ENCODE results near the gene TTC24. TPM values are rescaled to one million over a fixed set of nuclear protein-coding genes. Genes with fewer than 3 reads are reported as not detected.

Gene TTC24
- total RNA-seq, 2 experiments from 2014 or later: 0.51 to 0.90 TPM

DNA sequence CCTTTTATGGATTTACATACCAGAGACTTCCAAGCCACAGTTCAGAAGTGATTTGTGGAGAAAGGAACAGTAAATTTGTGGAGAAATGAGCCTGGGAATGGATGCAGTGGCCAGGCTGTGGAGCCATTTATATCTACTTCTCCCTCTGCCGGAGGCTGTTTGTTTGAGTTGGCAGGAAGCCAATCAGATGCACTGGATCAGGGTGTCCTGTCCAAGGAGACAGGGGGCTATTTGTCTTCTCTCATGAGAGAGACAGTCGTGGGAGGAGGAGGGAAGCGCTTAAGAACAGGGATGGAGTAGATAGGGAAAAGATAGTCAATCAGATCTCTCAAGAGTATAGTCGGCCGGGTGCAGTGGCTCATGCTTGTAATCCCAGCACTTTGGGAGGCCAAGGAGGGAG is 36.9 kb downstream of the TTC24 start:
- Mint-ChIP-seq H3K4me1 (ENCODE audit: low read depth) (no peaks in the 10 kb centered on the region), H3K4me3 (no peak overlapping the region), H3K9me3 (no peaks in the 10 kb centered on the region), H3K27me3 (peaks cover 37% of the 10 kb centered on the region), H3K27ac (no peak overlapping the region), H3K36me3 (no peaks in the 10 kb centered on the region)
- no peak for DNase-seq
- ChIA-PET CTCF (interaction anchor here (1.0 to 3.9 kb wide), 4 partner anchors 8 to 35 kb away, joined by 3 to 15 read pairs (median 4); no protein-coding TSS in a partner anchor), POLR2A (no interaction called here)
- intact Hi-C loops (cut with micrococcal nuclease): no loop called here

DNA sequence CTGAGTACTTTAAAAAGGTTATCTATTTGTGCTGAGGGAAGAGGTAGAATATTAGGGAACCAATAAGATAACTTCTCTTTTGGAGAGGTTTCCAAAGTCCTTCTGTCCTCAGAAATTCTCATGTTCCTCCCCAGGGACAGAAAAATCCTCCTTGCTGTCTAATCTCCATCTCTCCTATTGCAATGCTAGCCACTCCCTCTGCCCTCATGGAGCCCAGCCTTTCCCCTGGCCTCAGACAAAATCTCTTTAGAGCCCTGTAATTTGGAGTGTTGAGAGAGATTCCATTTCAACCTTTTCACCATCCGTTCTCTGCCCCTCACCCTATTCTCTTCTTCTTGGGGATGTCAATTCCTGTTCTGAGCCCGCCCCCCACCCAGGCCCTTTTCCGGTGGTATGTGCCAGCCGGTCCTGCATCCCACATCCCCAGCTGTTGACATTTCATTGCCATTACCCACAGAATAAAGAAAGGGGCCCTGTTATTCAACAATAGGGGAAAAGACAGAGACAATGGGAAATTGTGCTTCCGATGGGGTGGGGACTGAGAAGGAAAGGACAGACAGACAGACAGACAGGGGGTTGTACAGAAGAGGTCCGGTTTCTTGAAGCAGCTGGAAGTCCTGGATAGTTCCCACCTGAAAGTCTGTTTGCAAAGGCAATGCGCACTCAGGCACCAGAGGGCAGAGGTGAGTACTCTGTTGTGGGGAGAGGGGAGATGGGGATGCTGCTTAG is 39.5 kb downstream of the TTC24 start, which contains the start of gene HAPLN2:
Gene HAPLN2 (plus strand): TSS at position 563 of the 729 bp plus-strand sequence. CDS start 4,076 bp downstream, outside the sequence.
- ChIA-PET CTCF (interaction anchor here (0.7 to 3.9 kb wide), 10 partner anchors 8 to 233 kb away, joined by 3 to 15 read pairs (median 4); partner anchors contain the start of genes CRABP2 and IQGAP3), POLR2A (no interaction called here)
- intact Hi-C loops (cut with micrococcal nuclease): no loop called here
- H3K4me3 Mint-ChIP-seq: no peak within 1 kb of the TSS
- no peak within 1 kb of the TSS for H3K27ac Mint-ChIP-seq
- H3K27me3 Mint-ChIP-seq: peaks cover 42% of the 10 kb centered on the region
- H3K4me1 Mint-ChIP-seq (ENCODE audit: low read depth): peaks cover 1% of the 10 kb centered on the region
- DNase-seq: peak; percentile 29
- H3K36me3 Mint-ChIP-seq: no peaks in the 10 kb centered on the region
- no peaks in the 10 kb centered on the region for H3K9me3 Mint-ChIP-seq

DNA sequence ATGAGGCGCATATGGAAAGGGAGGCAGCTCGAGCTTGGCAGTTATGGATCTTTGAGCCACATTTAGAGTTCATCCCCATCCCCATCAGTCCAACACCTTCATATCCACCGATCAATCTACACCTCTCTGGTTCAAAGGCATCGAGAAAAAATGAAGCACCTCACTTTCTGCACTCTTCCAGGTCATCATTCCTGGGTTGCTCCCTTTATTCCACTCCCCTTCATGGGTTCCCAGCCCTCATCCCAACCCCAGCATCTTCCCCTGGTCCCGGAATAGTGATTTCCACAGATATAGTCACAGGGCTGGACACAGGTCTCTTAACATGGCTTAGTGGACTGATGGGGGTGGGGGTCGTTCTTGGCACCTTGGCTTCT is 40.0 kb downstream of the TTC24 start:
- intact Hi-C loops (cut with micrococcal nuclease): no loop called here
- ChIA-PET POLR2A (no interaction called here), CTCF (interaction anchor here (0.7 to 3.9 kb wide), 14 partner anchors 8 to 234 kb away, joined by 3 to 15 read pairs (median 4); partner anchors contain the start of genes CRABP2 and IQGAP3)
- Mint-ChIP-seq H3K27me3 (peaks cover 45% of the 10 kb centered on the region), H3K4me1 (ENCODE audit: low read depth) (peaks cover 4% of the 10 kb centered on the region), H3K27ac (no peak overlapping the region), H3K4me3 (no peak overlapping the region), H3K9me3 (no peaks in the 10 kb centered on the region), H3K36me3 (no peaks in the 10 kb centered on the region)
- no peak for DNase-seq

DNA sequence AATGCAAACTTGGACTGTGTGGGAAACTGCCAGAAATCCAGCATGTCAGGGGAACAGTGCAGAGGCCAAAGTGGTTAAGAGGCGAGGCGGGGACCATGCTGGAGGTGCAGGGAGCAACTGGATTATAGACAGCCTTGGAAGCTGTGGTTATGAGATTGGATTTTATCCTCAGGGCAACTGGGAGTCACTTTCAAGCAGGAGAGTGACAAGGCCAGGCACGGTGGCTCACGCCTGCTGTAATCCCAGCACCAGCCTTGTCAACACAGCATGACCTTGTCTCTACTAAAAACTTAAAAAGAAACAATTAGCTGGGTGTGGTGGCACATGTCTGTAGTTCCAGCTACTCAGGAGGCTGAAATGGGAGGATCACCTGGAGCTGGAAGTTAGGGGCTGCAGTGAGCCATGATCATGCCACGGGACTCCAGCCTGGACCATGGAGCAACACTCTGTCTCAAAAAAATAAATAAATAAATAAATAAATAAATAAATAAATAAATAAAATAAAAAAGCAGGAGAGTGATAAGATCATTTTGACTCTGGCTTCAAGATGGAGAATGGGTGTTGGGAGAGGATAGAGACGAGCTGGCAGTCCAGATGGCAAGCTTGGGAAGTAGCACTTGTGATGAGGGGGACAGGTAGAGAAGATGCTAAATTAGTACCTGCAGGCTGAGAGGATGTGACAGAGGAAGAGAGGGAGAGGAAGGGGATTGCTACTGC is 43.2 kb downstream of the TTC24 start:
- POLR2A ChIA-PET: no interaction called here
- H3K36me3 Mint-ChIP-seq: no peaks in the 10 kb centered on the region
- DNase-seq: no peak
- H3K4me1 Mint-ChIP-seq (ENCODE audit: low read depth): peaks cover 10% of the 10 kb centered on the region
- H3K27me3 Mint-ChIP-seq: peaks cover 53% of the 10 kb centered on the region
- CTCF ChIA-PET: interaction anchor here (1.2 to 9.6 kb wide), 9 partner anchors 10 to 305 kb away, joined by 3 to 209 read pairs (median 19); partner anchors contain the start of genes BCAN and CRABP2
- no peak overlapping the region for H3K27ac Mint-ChIP-seq
- intact Hi-C loops (cut with micrococcal nuclease): no loop called here
- H3K4me3 Mint-ChIP-seq: peak overlapping the region; percentile 41
- no peaks in the 10 kb centered on the region for H3K9me3 Mint-ChIP-seq

DNA sequence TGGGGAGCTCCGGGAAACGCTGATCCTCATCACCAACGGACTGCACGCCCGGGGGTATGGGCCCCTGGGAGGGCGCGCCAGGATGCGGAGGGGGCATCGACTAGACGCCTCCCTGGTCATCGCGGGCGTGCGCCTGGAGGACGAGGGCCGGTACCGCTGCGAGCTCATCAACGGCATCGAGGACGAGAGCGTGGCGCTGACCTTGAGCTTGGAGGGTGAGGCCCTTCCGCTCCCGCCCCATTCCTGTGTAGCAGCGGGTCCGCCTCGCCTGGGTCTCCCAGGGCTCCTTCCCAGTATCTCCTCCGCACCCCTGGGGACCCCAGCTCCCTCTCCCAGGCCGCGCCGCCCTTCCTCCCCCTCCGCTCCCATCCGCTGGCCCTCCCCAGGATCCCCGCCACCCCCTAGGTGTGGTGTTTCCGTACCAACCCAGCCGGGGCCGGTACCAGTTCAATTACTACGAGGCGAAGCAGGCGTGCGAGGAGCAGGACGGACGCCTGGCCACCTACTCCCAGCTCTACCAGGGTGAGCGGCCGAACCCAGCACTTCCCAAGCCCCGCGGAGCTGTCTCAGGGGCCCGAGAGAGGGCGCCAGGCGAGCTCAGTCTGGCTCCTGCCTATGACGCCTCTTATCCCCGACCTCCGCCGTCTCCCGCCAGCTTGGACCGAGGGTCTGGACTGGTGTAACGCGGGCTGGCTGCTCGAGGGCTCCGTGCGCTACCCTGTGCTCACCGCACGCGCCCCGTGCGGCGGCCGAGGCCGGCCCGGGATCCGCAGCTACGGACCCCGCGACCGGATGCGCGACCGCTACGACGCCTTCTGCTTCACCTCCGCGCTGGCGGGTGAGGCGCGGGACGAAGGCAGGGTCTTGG is 44.7 kb downstream of the TTC24 start:
- intact Hi-C loops (cut with micrococcal nuclease): loop anchor here (1.0 kb wide), 1 partner anchor 15 kb away; no protein-coding TSS in a partner anchor
- Mint-ChIP-seq H3K9me3 (no peaks in the 10 kb centered on the region), H3K36me3 (no peaks in the 10 kb centered on the region), H3K4me1 (ENCODE audit: low read depth) (peaks cover 10% of the 10 kb centered on the region), H3K27me3 (peaks cover 54% of the 10 kb centered on the region), H3K27ac (no peak overlapping the region), H3K4me3 (peak overlapping the region; percentile 45)
- POLR2A ChIA-PET: no interaction called here
- peak; percentile 55 for DNase-seq
- CTCF ChIA-PET: interaction anchor here (0.6 to 9.6 kb wide), 37 partner anchors 11 to 238 kb away, joined by 3 to 209 read pairs (median 5); partner anchors contain the start of genes BCAN, CRABP2, GPATCH4 and HDGF

DNA sequence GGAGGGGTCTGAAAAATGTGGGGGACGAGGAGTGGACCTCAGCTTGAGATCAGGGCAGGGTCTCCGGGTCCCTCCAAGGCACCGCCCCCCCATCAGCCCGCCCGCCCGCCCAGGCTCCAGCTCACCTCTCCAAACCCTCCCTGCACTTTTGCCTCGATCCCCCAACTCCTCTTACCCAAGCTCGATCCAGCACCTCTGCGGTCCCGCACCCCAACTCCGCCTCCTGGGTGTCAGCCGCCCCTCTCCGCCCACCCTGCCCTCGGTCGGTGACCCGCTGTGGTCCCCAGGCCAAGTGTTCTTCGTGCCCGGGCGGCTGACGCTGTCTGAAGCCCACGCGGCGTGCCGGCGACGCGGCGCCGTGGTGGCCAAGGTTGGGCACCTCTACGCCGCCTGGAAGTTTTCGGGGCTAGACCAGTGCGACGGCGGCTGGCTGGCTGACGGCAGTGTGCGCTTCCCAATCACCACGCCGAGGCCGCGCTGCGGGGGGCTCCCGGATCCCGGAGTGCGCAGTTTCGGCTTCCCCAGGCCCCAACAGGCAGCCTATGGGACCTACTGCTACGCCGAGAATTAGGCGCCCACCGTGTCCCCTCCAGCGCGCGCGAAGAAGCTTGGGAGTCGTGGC is 45.4 kb downstream of the TTC24 start:
- peak overlapping the region; percentile 5 for H3K4me3 Mint-ChIP-seq
- intact Hi-C loops (cut with micrococcal nuclease): loop anchor here (1.0 kb wide), 1 partner anchor 16 kb away; no protein-coding TSS in a partner anchor

DNA sequence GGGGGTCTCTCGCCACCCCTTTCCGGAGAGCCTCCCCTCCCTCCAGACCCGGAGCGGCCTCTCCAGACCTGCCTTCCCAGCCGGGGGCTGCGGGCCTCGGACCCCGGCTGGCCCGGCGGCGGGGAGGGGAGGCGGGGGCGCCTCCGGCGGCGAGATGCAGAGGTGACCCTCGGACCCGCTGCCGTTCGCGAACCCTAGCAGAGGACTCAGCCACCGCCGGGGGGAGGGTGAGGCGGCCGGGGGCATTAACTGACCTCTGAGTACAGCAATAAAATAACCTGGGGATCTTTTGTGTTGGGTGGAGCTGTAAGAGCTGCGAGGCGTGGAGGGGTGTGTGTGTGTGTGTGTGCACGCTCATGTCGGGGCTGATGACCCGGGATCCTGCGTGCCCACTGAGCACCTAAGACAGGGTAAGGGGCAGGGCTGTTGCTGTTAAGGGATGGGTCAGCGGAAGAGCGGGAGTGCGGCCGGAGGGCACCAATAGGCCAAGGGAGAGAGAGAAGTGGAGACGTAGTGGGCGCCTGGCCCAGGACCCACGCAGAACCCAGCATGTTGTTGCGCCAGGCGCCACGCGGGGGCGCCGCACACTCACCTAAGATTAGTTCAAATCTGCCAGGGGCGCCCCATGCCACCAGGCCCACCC is 46.0 kb downstream of the TTC24 start:
- intact Hi-C loops (cut with micrococcal nuclease): no loop called here

More for the DNA sequence above, 45.4 kb downstream of the TTC24 start:
- no peaks in the 10 kb centered on the region for H3K9me3 Mint-ChIP-seq
- POLR2A ChIA-PET: no interaction called here
- no peak overlapping the region for H3K27ac Mint-ChIP-seq
- CTCF ChIA-PET: interaction anchor here (0.5 to 9.6 kb wide), 37 partner anchors 12 to 266 kb away, joined by 3 to 209 read pairs (median 5); partner anchors contain the start of genes BCAN, CRABP2, GPATCH4 and HDGF
- H3K4me1 Mint-ChIP-seq (ENCODE audit: low read depth): peaks cover 10% of the 10 kb centered on the region
- peaks cover 49% of the 10 kb centered on the region for H3K27me3 Mint-ChIP-seq
- no peaks in the 10 kb centered on the region for H3K36me3 Mint-ChIP-seq
- no peak for DNase-seq

DNA sequence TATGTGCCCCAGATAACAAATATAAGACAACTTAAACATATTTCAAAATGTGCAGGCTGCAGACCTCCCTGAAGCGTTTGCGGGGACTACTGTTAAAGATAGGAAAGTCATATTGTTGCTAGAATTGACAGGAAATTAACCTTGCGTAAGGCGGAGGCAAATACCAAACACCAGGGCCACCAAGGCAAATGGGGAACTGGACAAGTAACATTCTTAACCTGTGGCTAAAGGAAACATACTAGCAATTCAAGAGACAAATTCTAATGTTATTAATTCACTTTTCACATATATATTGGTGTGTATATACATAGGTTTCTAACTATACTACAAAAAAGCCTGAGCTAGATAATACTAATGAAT is 46.5 kb downstream of the TTC24 start:
- no peak for DNase-seq
- H3K27me3 Mint-ChIP-seq: peaks cover 47% of the 10 kb centered on the region
- no peaks in the 10 kb centered on the region for H3K9me3 Mint-ChIP-seq
- peaks cover 10% of the 10 kb centered on the region for H3K4me1 Mint-ChIP-seq (ENCODE audit: low read depth)
- no peaks in the 10 kb centered on the region for H3K36me3 Mint-ChIP-seq
- H3K4me3 Mint-ChIP-seq: peak overlapping the region; percentile 48
- H3K27ac Mint-ChIP-seq: no peak overlapping the region
- ChIA-PET POLR2A (no interaction called here), CTCF (interaction anchor here (0.9 to 9.6 kb wide), 19 partner anchors 8 to 265 kb away, joined by 3 to 209 read pairs (median 12); partner anchors contain the start of genes BCAN, HAPLN2, ISG20L2 and METTL25B)
- intact Hi-C loops (cut with micrococcal nuclease): no loop called here

More for the DNA sequence above, 46.0 kb downstream of the TTC24 start:
- Mint-ChIP-seq H3K36me3 (no peaks in the 10 kb centered on the region), H3K27me3 (peaks cover 46% of the 10 kb centered on the region), H3K27ac (no peak overlapping the region), H3K4me1 (ENCODE audit: low read depth) (peaks cover 10% of the 10 kb centered on the region), H3K9me3 (no peaks in the 10 kb centered on the region), H3K4me3 (peak overlapping the region; percentile 48)
- DNase-seq: peak; percentile 64
- ChIA-PET POLR2A (no interaction called here), CTCF (interaction anchor here (0.5 to 9.6 kb wide), 19 partner anchors 12 to 266 kb away, joined by 3 to 209 read pairs (median 9); partner anchors contain the start of genes BCAN, HDGF, MEF2D and NAXE)

DNA sequence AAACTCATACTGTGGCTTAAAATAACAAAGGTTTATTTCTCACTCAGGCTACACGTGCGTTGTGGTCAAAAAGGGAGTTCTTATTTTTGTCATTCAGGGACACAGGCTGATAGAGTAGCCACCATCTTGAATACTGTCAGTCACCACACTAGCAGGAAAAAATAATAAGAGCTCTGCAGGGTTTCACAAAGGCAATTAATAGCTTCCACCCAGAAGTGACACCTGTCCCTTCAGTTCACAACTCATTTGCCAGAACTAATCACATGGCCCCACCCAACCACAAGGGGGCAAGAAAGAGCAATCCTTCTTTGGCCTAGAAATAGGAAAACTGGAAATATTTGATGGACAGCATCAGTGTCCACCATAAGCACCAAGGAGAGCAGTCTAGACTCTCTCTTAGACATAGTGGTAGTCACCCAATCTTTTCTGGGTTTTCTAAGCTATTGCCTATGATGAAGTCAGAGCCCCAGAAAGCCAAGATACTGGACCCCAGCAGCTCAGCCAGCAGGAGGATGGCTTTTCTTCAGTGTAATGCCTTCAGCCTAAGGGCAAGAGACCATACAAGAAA is 47.9 kb downstream of the TTC24 start:
- intact Hi-C loops (cut with micrococcal nuclease): loop anchor here (1.0 kb wide), 2 partner anchors 30 to 51 kb away; no protein-coding TSS in a partner anchor
- Mint-ChIP-seq H3K9me3 (no peaks in the 10 kb centered on the region), H3K4me3 (no peak overlapping the region), H3K36me3 (no peaks in the 10 kb centered on the region), H3K4me1 (ENCODE audit: low read depth) (peaks cover 10% of the 10 kb centered on the region), H3K27me3 (peaks cover 51% of the 10 kb centered on the region), H3K27ac (no peak overlapping the region)
- CTCF ChIA-PET: interaction anchor here (0.6 to 9.6 kb wide), 30 partner anchors 9 to 905 kb away, joined by 3 to 209 read pairs (median 5); partner anchors contain the start of genes BCAN, CRABP2, HAPLN2 and ISG20L2
- peak; percentile 49 for DNase-seq
- POLR2A ChIA-PET: no interaction called here

DNA sequence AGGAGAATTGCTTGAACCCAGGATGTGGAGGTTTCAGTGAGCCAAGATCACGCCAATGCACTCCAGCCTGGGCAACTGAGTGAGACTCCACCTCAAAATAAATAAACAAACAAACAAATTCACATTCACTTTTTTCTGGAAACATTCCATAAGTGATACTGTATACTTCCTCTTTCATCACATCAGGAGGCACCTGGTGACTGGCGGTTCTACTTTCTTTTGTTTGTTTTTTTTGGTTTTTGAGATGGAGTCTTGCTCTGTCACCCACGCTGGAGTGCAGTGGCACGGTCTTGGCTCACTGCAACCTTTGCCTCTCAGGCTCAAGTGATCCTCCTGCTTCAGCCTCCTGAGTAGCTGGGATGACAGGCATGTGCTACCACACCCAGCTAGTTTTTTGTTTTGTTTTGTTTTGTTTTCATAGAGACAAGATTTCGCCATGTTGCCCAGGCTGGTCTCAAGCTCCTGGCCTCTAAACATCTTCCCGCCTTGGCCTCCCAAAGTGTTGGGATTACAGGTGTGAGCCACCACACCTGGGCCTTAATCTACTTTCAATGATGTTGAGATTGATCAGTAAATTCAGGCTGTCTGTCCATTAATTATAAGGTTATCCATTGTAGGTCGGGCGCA is 50.4 kb downstream of the TTC24 start:
- ChIA-PET CTCF (interaction anchor here (1.2 to 9.6 kb wide), 3 partner anchors 10 to 43 kb away, joined by 4 to 209 read pairs (median 4); no protein-coding TSS in a partner anchor), POLR2A (no interaction called here)
- no peaks in the 10 kb centered on the region for H3K9me3 Mint-ChIP-seq
- intact Hi-C loops (cut with micrococcal nuclease): no loop called here
- no peak overlapping the region for H3K27ac Mint-ChIP-seq
- H3K4me1 Mint-ChIP-seq (ENCODE audit: low read depth): peaks cover 6% of the 10 kb centered on the region
- no peak for DNase-seq
- no peak overlapping the region for H3K4me3 Mint-ChIP-seq
- H3K36me3 Mint-ChIP-seq: no peaks in the 10 kb centered on the region
- H3K27me3 Mint-ChIP-seq: peaks cover 45% of the 10 kb centered on the region
